ENCODE results near the gene INSYN2A. TPM values are rescaled to one million over a fixed set of nuclear protein-coding genes. Genes with fewer than 3 reads are reported as not detected.

The INSYN2A gene
- total and polyA plus RNA-seq, 9 donors, result 0.62 to 1.1 (median 0.87) TPM

GRCh38 chr10:127221281-127221680, 24.9 kb upstream of the INSYN2A start:
- DNase-seq, result no peak
- Histone ChIP-seq H3K27ac (ENCODE audit: low read length) (no peak overlapping the region), H3K4me3 (ENCODE audit: low read length) (no peak overlapping the region), H3K9me3 (replicated peaks; ENCODE audit: control insufficient read depth, low read depth, low read length) (peaks cover 2% of the 10 kb centered on the region), H3K27me3 (ENCODE audit: control insufficient read depth, insufficient read depth, low read length) (no peaks in the 10 kb centered on the region), H3K36me3 (ENCODE audit: control insufficient read depth, insufficient read depth, low read length) (no peaks in the 10 kb centered on the region), H3K4me1 (ENCODE audit: control insufficient read depth, insufficient read depth, low read length) (no peaks in the 10 kb centered on the region)
- WGBS (ENCODE audit: insufficient coverage), result 86% methylated on average over 2 of the region's 3 CpGs

- Histone ChIP-seq H3K27me3 (ENCODE audit: control insufficient read depth, insufficient read depth, low read length) (no peaks in the 10 kb centered on the region), H3K27ac (ENCODE audit: low read length) (no peak overlapping the region), H3K4me1 (ENCODE audit: control insufficient read depth, insufficient read depth, low read length) (peaks cover 3% of the 10 kb centered on the region), H3K9me3 (replicated peaks; ENCODE audit: control insufficient read depth, low read depth, low read length) (peaks cover 2% of the 10 kb centered on the region), H3K36me3 (ENCODE audit: control insufficient read depth, insufficient read depth, low read length) (no peaks in the 10 kb centered on the region), H3K4me3 (ENCODE audit: low read length) (no peak overlapping the region)
- WGBS (ENCODE audit: insufficient coverage), result no CpG with 5 or more reads among the region's 3 CpGs
- DNase-seq, result no peak
Measured at GRCh38 chr10:127218658-127219057, 22.3 kb upstream of the INSYN2A start.

DNA sequence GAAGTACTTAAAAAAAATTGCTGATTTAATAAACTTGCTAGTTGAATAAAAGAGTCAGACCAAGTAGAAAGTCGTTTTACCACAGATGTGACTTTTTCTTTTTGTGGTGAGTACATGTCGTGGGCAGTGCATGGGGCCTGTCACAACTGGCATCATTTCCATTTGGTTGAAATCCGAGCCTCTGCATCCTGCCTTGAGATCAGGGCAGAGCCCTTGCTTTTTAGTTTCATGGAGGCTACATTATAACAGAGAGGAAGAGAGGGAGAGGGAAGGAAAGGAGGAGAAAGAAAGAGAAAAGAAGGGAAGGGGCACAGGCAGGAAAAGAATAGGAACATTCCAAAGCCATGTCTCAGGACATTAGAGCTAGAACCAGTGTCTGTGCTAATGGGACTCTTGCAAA, 20.4 kb upstream of the INSYN2A start:
- Histone ChIP-seq H3K4me1 (ENCODE audit: control insufficient read depth, insufficient read depth, low read length) (peaks cover 3% of the 10 kb centered on the region), H3K27ac (ENCODE audit: low read length) (no peak overlapping the region), H3K27me3 (ENCODE audit: control insufficient read depth, insufficient read depth, low read length) (no peaks in the 10 kb centered on the region), H3K4me3 (ENCODE audit: low read length) (no peak overlapping the region), H3K9me3 (replicated peaks; ENCODE audit: control insufficient read depth, low read depth, low read length) (peaks cover 2% of the 10 kb centered on the region), H3K36me3 (ENCODE audit: control insufficient read depth, insufficient read depth, low read length) (no peaks in the 10 kb centered on the region)
- WGBS (ENCODE audit: insufficient coverage), result 41% methylated on average over 2 of the region's 3 CpGs
- DNase-seq, result no peak

DNA sequence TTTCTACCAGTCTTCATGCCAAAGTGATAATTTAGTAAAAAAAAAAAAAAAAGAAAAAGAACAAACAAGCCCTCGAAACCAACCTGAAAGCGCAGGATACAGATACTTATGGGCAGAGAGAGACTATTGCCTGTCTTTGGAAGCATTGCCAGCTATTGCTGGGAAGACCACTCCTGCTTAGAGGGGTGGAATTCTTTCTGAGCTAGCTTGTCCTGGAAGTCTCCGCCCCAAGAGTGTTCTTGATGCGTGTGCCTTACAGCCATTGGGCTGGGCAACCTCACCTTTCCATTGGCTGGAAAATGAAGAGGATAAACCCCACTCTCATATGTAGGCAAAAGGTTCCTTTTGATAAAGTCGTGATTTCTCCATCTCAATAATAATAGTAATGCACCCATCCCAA, 19.9 kb upstream of the INSYN2A start:
- peaks cover 3% of the 10 kb centered on the region for H3K4me1 ChIP-seq (ENCODE audit: control insufficient read depth, insufficient read depth, low read length)
- H3K36me3 ChIP-seq (ENCODE audit: control insufficient read depth, insufficient read depth, low read length), result no peaks in the 10 kb centered on the region
- no peak for DNase-seq
- no peak overlapping the region for H3K4me3 ChIP-seq (ENCODE audit: low read length)
- WGBS (ENCODE audit: insufficient coverage), result 75% methylated on average over 1 of the region's 5 CpGs
- H3K27me3 ChIP-seq (ENCODE audit: control insufficient read depth, insufficient read depth, low read length), result no peaks in the 10 kb centered on the region
- peaks cover 2% of the 10 kb centered on the region for H3K9me3 ChIP-seq (replicated peaks; ENCODE audit: control insufficient read depth, low read depth, low read length)
- no peak overlapping the region for H3K27ac ChIP-seq (ENCODE audit: low read length)

GRCh38 chr10:127215866-127216265, 19.5 kb upstream of the INSYN2A start:
- Histone ChIP-seq H3K4me3 (ENCODE audit: low read length) (no peak overlapping the region), H3K27ac (ENCODE audit: low read length) (no peak overlapping the region), H3K36me3 (ENCODE audit: control insufficient read depth, insufficient read depth, low read length) (no peaks in the 10 kb centered on the region), H3K9me3 (replicated peaks; ENCODE audit: control insufficient read depth, low read depth, low read length) (peaks cover 2% of the 10 kb centered on the region), H3K27me3 (ENCODE audit: control insufficient read depth, insufficient read depth, low read length) (no peaks in the 10 kb centered on the region), H3K4me1 (ENCODE audit: control insufficient read depth, insufficient read depth, low read length) (peaks cover 3% of the 10 kb centered on the region)
- WGBS (ENCODE audit: insufficient coverage), result 40% methylated on average over 1 of the region's 4 CpGs
- DNase-seq, result no peak

GRCh38 chr10:127210936-127211466, 14.6 kb upstream of the INSYN2A start:
- H3K27me3 ChIP-seq (ENCODE audit: control insufficient read depth, insufficient read depth, low read length), result no peaks in the 10 kb centered on the region
- no peaks in the 10 kb centered on the region for H3K36me3 ChIP-seq (ENCODE audit: control insufficient read depth, insufficient read depth, low read length)
- DNase-seq, result peak; percentile 41
- WGBS (ENCODE audit: insufficient coverage), result 53% methylated on average over 2 of the region's 7 CpGs
- peaks cover 3% of the 10 kb centered on the region for H3K4me1 ChIP-seq (ENCODE audit: control insufficient read depth, insufficient read depth, low read length)
- H3K4me3 ChIP-seq (ENCODE audit: low read length), result no peak overlapping the region
- no peak overlapping the region for H3K27ac ChIP-seq (ENCODE audit: low read length)
- no peaks in the 10 kb centered on the region for H3K9me3 ChIP-seq (replicated peaks; ENCODE audit: control insufficient read depth, low read depth, low read length)

DNA sequence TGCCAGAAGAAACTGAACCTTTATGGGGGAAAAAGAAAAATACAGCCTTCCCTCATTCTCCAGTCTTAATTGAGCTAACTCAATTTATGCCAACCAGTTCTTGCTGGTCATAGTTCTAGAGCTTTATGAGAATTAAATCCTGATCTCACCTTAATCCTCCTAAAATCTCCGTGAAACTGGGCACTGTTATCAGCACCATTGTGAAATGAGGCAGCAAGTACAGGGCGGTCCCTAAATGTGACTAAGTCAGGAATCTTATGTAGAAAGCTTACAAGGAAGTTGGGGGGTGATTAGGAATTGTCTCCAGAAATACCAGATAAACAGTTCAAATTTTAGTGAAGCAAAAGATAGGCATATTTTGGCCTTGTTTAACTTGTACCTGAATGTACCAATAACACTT, 10.7 kb upstream of the INSYN2A start:
- H3K27ac ChIP-seq (ENCODE audit: low read length), result no peak overlapping the region
- no peaks in the 10 kb centered on the region for H3K9me3 ChIP-seq (replicated peaks; ENCODE audit: control insufficient read depth, low read depth, low read length)
- no peaks in the 10 kb centered on the region for H3K36me3 ChIP-seq (ENCODE audit: control insufficient read depth, insufficient read depth, low read length)
- H3K4me3 ChIP-seq (ENCODE audit: low read length), result no peak overlapping the region
- no CpG with 5 or more reads among the region's 2 CpGs for WGBS (ENCODE audit: insufficient coverage)
- no peak for DNase-seq
- no peaks in the 10 kb centered on the region for H3K27me3 ChIP-seq (ENCODE audit: control insufficient read depth, insufficient read depth, low read length)
- H3K4me1 ChIP-seq (ENCODE audit: control insufficient read depth, insufficient read depth, low read length), result peaks cover 3% of the 10 kb centered on the region

DNA sequence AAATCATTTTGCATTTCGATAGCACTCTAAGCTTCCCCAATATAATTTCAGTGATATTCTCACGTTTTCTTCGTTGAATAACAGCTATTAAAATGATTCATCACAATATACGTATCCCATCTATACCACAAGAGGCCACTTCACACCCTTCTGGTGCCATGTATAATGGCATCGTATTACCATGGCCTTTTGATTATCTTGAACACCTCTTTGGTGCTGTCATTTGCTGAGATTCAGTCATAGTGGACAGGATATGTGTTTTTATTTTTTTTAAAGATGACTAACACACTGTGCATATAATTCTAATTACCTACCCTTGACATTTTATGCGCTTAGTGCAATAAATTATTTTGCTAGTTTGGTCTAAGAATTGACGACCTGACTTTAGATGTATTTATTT, 6.7 kb upstream of the INSYN2A start:
- no peak for DNase-seq
- Histone ChIP-seq H3K36me3 (ENCODE audit: control insufficient read depth, insufficient read depth, low read length) (peaks cover 3% of the 10 kb centered on the region), H3K4me1 (ENCODE audit: control insufficient read depth, insufficient read depth, low read length) (peaks cover 3% of the 10 kb centered on the region), H3K27ac (ENCODE audit: low read length) (no peak overlapping the region), H3K27me3 (ENCODE audit: control insufficient read depth, insufficient read depth, low read length) (no peaks in the 10 kb centered on the region), H3K9me3 (replicated peaks; ENCODE audit: control insufficient read depth, low read depth, low read length) (no peaks in the 10 kb centered on the region), H3K4me3 (ENCODE audit: low read length) (no peak overlapping the region)
- 81% methylated on average over 4 of the region's 7 CpGs for WGBS (ENCODE audit: insufficient coverage)

- Histone ChIP-seq H3K36me3 (ENCODE audit: control insufficient read depth, insufficient read depth, low read length) (peaks cover 3% of the 10 kb centered on the region), H3K4me3 (ENCODE audit: low read length) (no peak overlapping the region), H3K27ac (ENCODE audit: low read length) (no peak overlapping the region), H3K4me1 (ENCODE audit: control insufficient read depth, insufficient read depth, low read length) (peaks cover 14% of the 10 kb centered on the region), H3K27me3 (ENCODE audit: control insufficient read depth, insufficient read depth, low read length) (peaks cover 9% of the 10 kb centered on the region), H3K9me3 (replicated peaks; ENCODE audit: control insufficient read depth, low read depth, low read length) (no peaks in the 10 kb centered on the region)
- WGBS (ENCODE audit: insufficient coverage), result 98% methylated on average over 4 of the region's 8 CpGs
- no peak for DNase-seq
Measured at GRCh38 chr10:127200646-127201045, 4.3 kb upstream of the INSYN2A start.

- no peak overlapping the region for H3K4me3 ChIP-seq (ENCODE audit: low read length)
- peaks cover 13% of the 10 kb centered on the region for H3K4me1 ChIP-seq (ENCODE audit: control insufficient read depth, insufficient read depth, low read length)
- WGBS (ENCODE audit: insufficient coverage), result no CpG with 5 or more reads among the region's 2 CpGs
- H3K9me3 ChIP-seq (replicated peaks; ENCODE audit: control insufficient read depth, low read depth, low read length), result no peaks in the 10 kb centered on the region
- peaks cover 3% of the 10 kb centered on the region for H3K36me3 ChIP-seq (ENCODE audit: control insufficient read depth, insufficient read depth, low read length)
- H3K27me3 ChIP-seq (ENCODE audit: control insufficient read depth, insufficient read depth, low read length), result peaks cover 21% of the 10 kb centered on the region
- no peak overlapping the region for H3K27ac ChIP-seq (ENCODE audit: low read length)
- no peak for DNase-seq
Measured at GRCh38 chr10:127198721-127199120, 2.3 kb upstream of the INSYN2A start.

DNA sequence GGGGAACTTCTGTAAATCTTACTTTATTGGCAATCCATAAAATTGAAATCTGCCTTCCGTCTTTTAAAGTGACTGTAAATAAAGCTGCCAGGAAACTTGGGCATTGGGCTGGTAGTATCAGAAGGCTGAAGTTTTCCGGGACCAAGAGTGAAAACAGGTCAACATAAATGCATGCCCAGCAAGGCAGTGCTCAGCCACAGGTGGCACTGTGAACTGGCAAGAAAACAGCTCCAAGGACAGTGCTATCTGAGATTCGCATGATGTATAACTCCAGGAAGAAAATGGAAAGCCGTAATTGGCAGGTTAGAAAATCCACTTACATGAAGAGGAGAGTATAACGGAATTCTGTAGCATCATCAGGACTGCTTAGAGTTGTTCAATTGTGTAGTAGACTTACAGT, 1.9 kb upstream of the INSYN2A start:
- WGBS (ENCODE audit: insufficient coverage), result 73% methylated on average over 4 of the region's 5 CpGs
- H3K36me3 ChIP-seq (ENCODE audit: control insufficient read depth, insufficient read depth, low read length), result peaks cover 3% of the 10 kb centered on the region
- H3K4me3 ChIP-seq (ENCODE audit: low read length), result no peak overlapping the region
- H3K9me3 ChIP-seq (replicated peaks; ENCODE audit: control insufficient read depth, low read depth, low read length), result no peaks in the 10 kb centered on the region
- DNase-seq, result no peak
- peaks cover 13% of the 10 kb centered on the region for H3K4me1 ChIP-seq (ENCODE audit: control insufficient read depth, insufficient read depth, low read length)
- H3K27ac ChIP-seq (ENCODE audit: low read length), result no peak overlapping the region
- H3K27me3 ChIP-seq (ENCODE audit: control insufficient read depth, insufficient read depth, low read length), result peaks cover 21% of the 10 kb centered on the region
